ENCODE results near the gene GFOD2.

The GFOD2 gene

DNA sequence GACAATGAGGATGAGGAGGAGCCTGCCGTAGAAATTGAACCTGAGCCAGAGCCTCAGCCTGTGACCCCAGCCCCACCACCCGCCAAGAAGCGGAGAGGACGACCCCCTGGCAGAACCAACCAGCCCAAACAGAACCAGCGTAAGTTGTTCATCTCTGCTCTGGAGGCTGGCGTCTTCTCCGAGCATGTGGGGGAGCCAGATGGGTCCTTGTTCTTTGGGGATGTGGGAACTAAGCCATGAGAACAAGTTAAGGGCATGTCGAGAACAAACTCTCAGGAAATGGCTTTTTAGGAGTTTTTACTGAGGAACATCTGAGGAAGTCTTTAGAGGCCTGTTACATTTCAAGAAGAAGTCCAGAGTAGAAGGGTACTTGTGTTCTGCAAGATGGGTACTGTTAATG lies 82.4 kb downstream of the GFOD2 start:
- Histone ChIP-seq H3K9ac (ENCODE audit: low read length in 5 of 5) (no peak overlapping the region), H3K27me3 (ENCODE audit: control insufficient read depth in 5 of 5, insufficient read depth in 4 of 5, low read length in 5 of 5) (no peaks in the 10 kb centered on the region), H3K4me1 (ENCODE audit: control insufficient read depth in 5 of 5, insufficient read depth in 5 of 5, low read length in 5 of 5) (peaks cover 0 to 7% (median 1%) of the 10 kb centered on the region in 5 donors), H3K9me3 (ENCODE audit: control insufficient read depth in 5 of 5, low read length in 5 of 5) (no peaks in the 10 kb centered on the region), H3K36me3 (ENCODE audit: control insufficient read depth in 5 of 5, insufficient read depth in 5 of 5, low read length in 5 of 5) (peaks cover 11 to 73% (median 49%) of the 10 kb centered on the region in 5 donors), H3K27ac (ENCODE audit: low read depth, low read length) (no peak overlapping the region), H3K4me3 (ENCODE audit: low read depth in 1 of 5, low read length in 5 of 5) (no peak overlapping the region)

DNA sequence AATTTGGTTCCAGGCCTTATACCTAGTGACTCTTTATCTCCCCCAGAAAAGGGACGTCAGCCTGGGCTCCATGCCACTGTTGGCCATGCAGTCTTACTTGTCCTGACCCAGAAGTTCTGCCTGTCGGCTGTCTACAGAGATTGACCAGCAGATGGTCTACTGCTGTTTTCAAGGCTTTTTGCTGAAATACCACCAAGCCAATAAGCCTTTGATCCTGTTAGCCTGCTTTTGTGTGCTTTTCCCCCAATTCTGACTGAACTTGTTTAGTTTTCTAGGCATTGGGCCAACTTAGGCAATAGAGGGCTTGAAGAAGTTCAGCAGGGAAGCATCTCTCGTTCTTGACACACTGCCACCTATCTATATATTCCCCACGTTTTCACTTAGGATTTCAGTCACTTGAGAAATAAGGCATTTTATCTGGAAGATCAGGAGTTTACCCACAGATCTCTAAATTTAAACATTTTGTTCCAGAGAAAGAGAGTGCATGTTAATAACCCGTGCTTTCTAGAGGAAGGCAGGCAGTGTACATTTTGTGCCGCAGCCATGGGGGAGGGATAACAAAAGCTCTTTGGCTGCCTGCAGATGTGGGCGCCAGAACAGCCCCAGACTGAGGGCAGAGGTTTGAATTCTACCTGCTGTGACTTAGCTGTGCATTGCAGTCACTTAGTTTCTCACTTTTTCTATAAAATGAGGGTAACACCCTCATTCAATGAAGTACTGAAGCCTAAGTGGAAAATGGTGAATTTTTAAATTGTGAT lies 86.5 kb downstream of the GFOD2 start:
- Histone ChIP-seq H3K27ac (ENCODE audit: low read depth, low read length) (no peak overlapping the region), H3K36me3 (ENCODE audit: control insufficient read depth in 5 of 5, insufficient read depth in 5 of 5, low read length in 5 of 5) (peaks cover 16 to 85% (median 61%) of the 10 kb centered on the region in 5 donors), H3K4me3 (ENCODE audit: low read depth in 1 of 5, low read length in 5 of 5) (no peak overlapping the region)

DNA sequence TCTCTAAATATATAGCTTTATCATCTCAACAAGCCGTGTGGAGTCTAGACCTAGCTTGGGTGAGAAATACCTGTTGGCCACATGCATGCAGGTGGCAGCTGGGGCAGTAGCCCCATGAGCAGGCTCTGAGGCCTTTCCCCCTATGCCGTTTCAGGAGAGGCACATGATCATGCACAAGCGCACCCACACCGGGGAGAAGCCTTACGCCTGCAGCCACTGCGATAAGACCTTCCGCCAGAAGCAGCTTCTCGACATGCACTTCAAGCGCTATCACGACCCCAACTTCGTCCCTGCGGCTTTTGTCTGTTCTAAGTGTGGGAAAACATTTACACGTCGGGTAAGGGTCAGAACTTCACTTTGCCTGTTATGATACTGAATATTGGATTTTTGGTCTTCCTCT lies 90.9 kb downstream of the GFOD2 start:
- H3K27me3 ChIP-seq (ENCODE audit: control insufficient read depth in 5 of 5, insufficient read depth in 4 of 5, low read length in 5 of 5): no peaks in the 10 kb centered on the region
- no peak overlapping the region for H3K9ac ChIP-seq (ENCODE audit: low read length in 5 of 5)
- H3K4me3 ChIP-seq (ENCODE audit: low read depth in 1 of 5, low read length in 5 of 5): no peak overlapping the region
- H3K36me3 ChIP-seq (ENCODE audit: control insufficient read depth in 5 of 5, insufficient read depth in 5 of 5, low read length in 5 of 5): peaks cover 18 to 86% (median 69%) of the 10 kb centered on the region in 5 donors
- no peaks in the 10 kb centered on the region for H3K9me3 ChIP-seq (ENCODE audit: control insufficient read depth in 5 of 5, low read length in 5 of 5)
- peaks cover 0 to 5% (median 0%) of the 10 kb centered on the region in 5 donors for H3K4me1 ChIP-seq (ENCODE audit: control insufficient read depth in 5 of 5, insufficient read depth in 5 of 5, low read length in 5 of 5)
- H3K27ac ChIP-seq (ENCODE audit: low read depth, low read length): no peak overlapping the region

More for the DNA sequence above, 86.5 kb downstream of the GFOD2 start:
- H3K27me3 ChIP-seq (ENCODE audit: control insufficient read depth in 5 of 5, insufficient read depth in 4 of 5, low read length in 5 of 5): no peaks in the 10 kb centered on the region
- H3K4me1 ChIP-seq (ENCODE audit: control insufficient read depth in 5 of 5, insufficient read depth in 5 of 5, low read length in 5 of 5): peaks cover 0 to 5% (median 0%) of the 10 kb centered on the region in 5 donors
- H3K9ac ChIP-seq (ENCODE audit: low read length in 5 of 5): no peak overlapping the region
- H3K9me3 ChIP-seq (ENCODE audit: control insufficient read depth in 5 of 5, low read length in 5 of 5): no peaks in the 10 kb centered on the region
